Uterus (tissue), 4 donors: ENCODE data around the gene CEACAM5. TPM values are rescaled to one million over a fixed set of nuclear protein-coding genes. Genes with fewer than 3 reads are reported as not detected.
A peak's percentile ranks its signal among the peaks of the same experiment; 100 is the strongest.
"Not testable (repeated sequence)": the region's sequence is repeated elsewhere in the genome, so short reads cannot be mapped to it uniquely, and the experiment has no call there.

Experiments used
- DNase-seq, 2 donors: peaks; one replicate each; pipeline ENCODE4 v3.0.0-alpha.2; 2019 to 2020
- H3K27ac ChIP-seq, 2 donors: fragments of 200-600 bp; sonication (generic); 1 replicate in 1 of 2; 2 replicates in 1 of 2; pipeline ENCODE4 v1.5.1; 2016 to 2018
- H3K27me3 ChIP-seq, 2 donors: fragments of 200-600 bp; sonication (generic); one replicate each; pipeline ENCODE4 v1.5.1; 2018 to 2019; ENCODE audit warnings: control low read depth in 1 of 2
- H3K36me3 ChIP-seq, 2 donors: fragments of 200-600 bp; sonication (generic); one replicate each; pipeline ENCODE4 v1.5.1; 2019; ENCODE audit warnings: control low read depth in 1 of 2
- H3K4me1 ChIP-seq, 2 donors: fragments of 200-600 bp; sonication (generic); one replicate each; pipeline ENCODE4 v1.5.1; 2018 to 2019; ENCODE audit warnings: control low read depth in 1 of 2
- H3K4me3 ChIP-seq, 2 donors: fragments of 200-600 bp; sonication (generic); 1 replicate in 1 of 2; 2 replicates in 1 of 2; pipeline ENCODE4 v1.5.1; 2018 to 2019; ENCODE audit warnings: mild to moderate bottlenecking in 1 of 2
- H3K9me3 ChIP-seq, 2 donors: fragments of 200-600 bp; sonication (generic); one replicate each; pipeline ENCODE4 v1.5.1; 2019; ENCODE audit warnings: control low read depth in 1 of 2
- CTCF ChIP-seq, 4 experiments: fragments of 200-600 bp in 2 of 4; fragments of 450-650 bp in 2 of 4; sonication (generic) in 2 of 4; IDR thresholded peaks; one replicate each; pipeline ENCODE4 v1.5.1; 2016 to 2019; ENCODE audit warnings: antibody characterized with exemption in 4 of 4, mild to moderate bottlenecking in 2 of 4, moderate library complexity in 1 of 4
- POLR2A ChIP-seq, 2 donors: fragments of 450-650 bp; IDR thresholded peaks; one replicate each; pipeline ENCODE4 v1.6.1; 2016; ENCODE audit warnings: antibody characterized with exemption in 2 of 2, mild to moderate bottlenecking in 1 of 2, moderate library complexity in 1 of 2
- intact Hi-C: fragments of 100-400 bp; cut with DNase I; formaldehyde crosslinking; loops from one replicate; pipeline ENCODE4 v1.15.1; 2023; ENCODE audit warnings: low total_unique reads
- total RNA-seq, 4 donors: library from RNA; depleted of rRNA in 3 of 4; stranded (reverse); fragments of >200 nt in 3 of 4; gene quantifications; one replicate each; pipeline versions ENCODE4 v1.1.0 to v1.2.4, GENCODE V29; 2014 to 2023
- donor health status: DM: yes; HTN: yes; CAD: no.

Gene CEACAM5
- total RNA-seq, 4 donors from 2014 or later, result 0.29 to 0.51 TPM; not detected in 2

DNA sequence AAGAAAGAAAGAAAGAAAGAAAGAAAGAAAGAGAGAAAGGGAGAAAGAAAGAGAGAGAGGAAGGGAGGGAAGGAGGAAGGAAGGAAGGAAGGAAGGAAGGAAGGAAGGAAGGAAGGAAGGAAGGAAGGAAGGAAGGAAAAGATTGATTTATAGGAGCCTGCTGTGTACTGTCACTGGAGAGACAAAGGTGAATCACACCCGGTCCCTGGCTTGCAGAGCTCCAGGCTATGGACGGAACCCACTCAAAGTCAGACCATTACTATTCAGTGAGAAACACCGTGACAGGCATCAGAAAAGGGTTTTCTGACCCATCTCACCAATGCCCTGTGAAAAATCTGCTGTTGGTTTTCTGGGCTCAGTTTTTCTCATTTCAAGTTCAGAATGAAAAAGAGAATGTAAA, 39.6 kb downstream of the CEACAM5 start:
- TF ChIP-seq CTCF (IDR thresholded peaks at IDR 0.05), result no peak
- no peak for TF ChIP-seq POLR2A (IDR thresholded peaks at IDR 0.05)
- Histone ChIP-seq H3K4me3 (no peak overlapping the region), H3K27ac (no peak overlapping the region), H3K27me3 (no peaks in the 10 kb centered on the region), H3K9me3 (no peaks in the 10 kb centered on the region), H3K36me3 (no peaks in the 10 kb centered on the region), H3K4me1 (no peaks in the 10 kb centered on the region)
- DNase-seq, result no peak
- intact Hi-C loops, result no loop called here

DNA sequence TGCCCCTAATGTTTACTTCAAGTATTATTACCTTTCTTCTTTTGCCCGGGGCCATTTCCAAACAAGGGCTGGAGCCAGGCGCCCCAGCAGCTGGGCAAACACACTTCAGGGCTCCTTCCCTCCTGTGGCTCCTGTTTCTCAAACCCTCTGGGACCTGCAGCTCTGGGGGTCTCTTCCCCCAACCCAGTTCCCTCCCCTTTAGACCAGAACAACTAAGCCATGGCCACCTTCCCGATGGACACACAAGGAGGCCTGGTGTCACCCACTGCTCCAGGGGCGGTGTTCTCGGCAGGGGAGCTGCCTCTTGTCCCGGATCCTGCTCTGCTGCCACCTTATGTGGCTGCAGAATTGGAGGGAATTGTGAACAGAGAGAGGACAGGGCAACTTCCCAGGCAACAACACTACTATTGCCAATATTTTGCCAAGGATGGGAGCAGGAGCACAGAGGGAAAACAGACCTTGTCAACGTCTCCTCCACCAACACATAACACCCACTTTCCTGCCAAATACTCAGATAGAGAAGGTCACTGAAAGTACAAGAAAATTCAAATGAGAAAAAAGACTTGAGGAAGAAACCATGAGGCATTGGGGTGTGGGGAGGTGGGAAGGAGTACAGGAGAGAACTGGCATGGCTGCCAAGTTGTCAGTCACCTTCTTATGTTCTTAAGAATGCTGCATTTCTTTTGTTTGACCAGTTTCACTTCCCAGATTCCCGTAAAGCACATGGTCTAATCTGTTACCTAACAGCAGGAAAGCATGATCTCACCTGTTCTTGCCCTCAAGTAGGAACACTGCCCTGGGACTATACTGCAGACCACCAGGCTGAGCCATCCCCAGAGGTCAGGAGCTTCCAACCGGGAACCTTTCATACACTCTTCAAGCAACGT, 42.1 kb downstream of the CEACAM5 start:
- DNase-seq, intact Hi-C loops, H3K27me3 ChIP-seq, H3K36me3 ChIP-seq, H3K9me3 ChIP-seq, H3K4me3 ChIP-seq, H3K27ac ChIP-seq, H3K4me1 ChIP-seq: not testable (repeated sequence)

GRCh38 chr19:41753159-41753558, 44.7 kb downstream of the CEACAM5 start:
- no peak overlapping the region for H3K27ac ChIP-seq
- no peak for DNase-seq

DNA sequence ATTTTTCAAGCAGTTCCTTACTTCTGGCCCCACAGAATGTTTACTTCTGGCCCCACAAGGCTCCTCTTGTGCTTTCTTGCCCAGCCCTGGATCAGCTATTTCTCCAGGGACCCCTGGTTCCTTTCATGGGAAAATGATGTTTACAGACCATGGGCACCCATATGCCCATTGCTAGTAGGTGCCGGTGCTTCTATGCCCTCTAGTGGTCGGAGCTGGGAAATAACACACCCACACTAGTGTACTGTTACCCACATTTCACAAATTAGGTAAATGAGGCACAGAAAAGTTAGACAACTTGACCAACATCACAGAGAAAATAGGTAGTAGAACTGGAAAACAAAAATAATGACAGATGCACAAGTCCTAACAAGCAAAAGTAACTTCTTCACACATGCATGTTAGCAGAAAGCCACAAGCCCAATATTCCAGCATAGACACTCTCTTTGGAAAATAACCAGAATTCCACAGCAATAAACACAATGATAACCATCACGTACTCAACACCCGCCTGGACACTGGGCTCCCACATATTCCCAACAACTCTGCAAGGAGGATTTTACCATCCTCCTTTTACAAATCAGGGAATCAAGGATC, 45.6 kb downstream of the CEACAM5 start:
- Histone ChIP-seq H3K27ac (no peak overlapping the region), H3K36me3 (no peaks in the 10 kb centered on the region), H3K27me3 (no peaks in the 10 kb centered on the region), H3K4me3 (no peak overlapping the region), H3K4me1 (no peaks in the 10 kb centered on the region), H3K9me3 (no peaks in the 10 kb centered on the region)
- intact Hi-C loops, result no loop called here
- no peak for TF ChIP-seq POLR2A (IDR thresholded peaks at IDR 0.05)
- TF ChIP-seq CTCF (IDR thresholded peaks at IDR 0.05), result peak in 2 of 4 experiments; percentile 34 to 42
- no peak for DNase-seq

More at GRCh38 chr19:41753159-41753558, 44.7 kb downstream of the CEACAM5 start:
- TF ChIP-seq POLR2A (IDR thresholded peaks at IDR 0.05) (no peak), CTCF (IDR thresholded peaks at IDR 0.05) (peak in 2 of 4 experiments; percentile 17 to 24)
- Histone ChIP-seq H3K9me3 (no peaks in the 10 kb centered on the region), H3K27me3 (no peaks in the 10 kb centered on the region), H3K4me3 (no peak overlapping the region), H3K36me3 (no peaks in the 10 kb centered on the region), H3K4me1 (no peaks in the 10 kb centered on the region)
- intact Hi-C loops, result no loop called here

DNA sequence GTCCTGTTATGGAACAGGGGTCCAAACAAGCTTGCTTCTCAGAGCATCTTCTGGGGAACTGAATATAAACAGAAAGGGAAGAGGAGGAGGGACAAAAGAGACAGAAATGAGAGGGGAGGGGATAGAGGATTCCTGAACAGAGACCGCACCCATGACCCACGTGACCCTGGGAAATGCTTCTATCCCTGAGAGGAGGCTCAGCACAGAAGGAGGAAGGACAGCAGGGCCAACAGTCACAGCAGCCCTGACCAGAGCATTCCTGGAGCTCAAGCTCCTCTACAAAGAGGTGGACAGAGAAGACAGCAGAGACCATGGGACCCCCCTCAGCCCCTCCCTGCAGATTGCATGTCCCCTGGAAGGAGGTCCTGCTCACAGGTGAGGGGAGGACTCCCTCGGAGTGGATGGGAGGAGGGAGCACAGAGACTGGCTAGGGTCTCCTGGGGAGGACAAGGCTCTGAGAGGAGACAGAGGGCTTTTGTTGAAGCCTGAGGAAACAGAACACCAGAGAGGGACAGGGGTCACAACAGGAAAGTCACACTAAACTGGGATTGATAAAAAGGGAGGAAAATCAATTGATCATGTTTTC, 47.0 kb downstream of the CEACAM5 start, which contains the start of gene CEACAM6:
CEACAM6 (plus strand) TSS at position 203 of the 586 bp plus-strand sequence; CDS start at position 312, 109 bp downstream.
- Histone ChIP-seq H3K4me1 (no peaks in the 10 kb centered on the region), H3K36me3 (no peaks in the 10 kb centered on the region), H3K9me3 (no peaks in the 10 kb centered on the region), H3K4me3 (no peak within 1 kb of the TSS), H3K27ac (no peak within 1 kb of the TSS), H3K27me3 (no peaks in the 10 kb centered on the region)
- no peak for DNase-seq
- intact Hi-C loops, result no loop called here
- TF ChIP-seq POLR2A (IDR thresholded peaks at IDR 0.05) (no peak), CTCF (IDR thresholded peaks at IDR 0.05) (no peak)
